ENCODE data around the gene DDIT4.

Gene DDIT4

GRCh38 chr10:72276013-72276387, 2.3 kb downstream of the DDIT4 start:
- no peak for DNase-seq (ENCODE audit: low read depth in 1 of 2, low spot score in 1 of 2)
- H3K4me3 ChIP-seq (replicated peaks; ENCODE audit: insufficient read depth, low read length) = peak overlapping the region; percentile 90; the same call in 1 of the 2 replicates

GRCh38 chr10:72276421-72277339, 3.0 kb downstream of the DDIT4 start:
- no peak overlapping the region for H3K27ac ChIP-seq (replicated peaks)
- no peaks in the 10 kb centered on the region for H3K27me3 ChIP-seq (ENCODE audit: insufficient read depth, poor library complexity, severe bottlenecking)
- H3K4me3 ChIP-seq (replicated peaks; ENCODE audit: insufficient read depth, low read length) = no peak overlapping the region
- DNase-seq (ENCODE audit: low read depth in 1 of 2, low spot score in 1 of 2) = no peak
- no peak for TF ChIP-seq POLR2AphosphoS5 (IDR thresholded peaks at IDR 0.05; ENCODE audit: low read depth)
- TF ChIP-seq REST (IDR thresholded peaks at IDR 0.05; ENCODE audit: insufficient replicate concordance, low read depth) = no peak
- no peak for TF ChIP-seq SPI1 (IDR thresholded peaks at IDR 0.05; ENCODE audit: borderline replicate concordance, low read depth)
- TF ChIP-seq CTCF (IDR thresholded peaks at IDR 0.05; ENCODE audit: insufficient read depth, low read length) = no peak
- no peak for TF ChIP-seq GABPA (IDR thresholded peaks at IDR 0.05; ENCODE audit: low read depth)

More at GRCh38 chr10:72276013-72276387, 2.3 kb downstream of the DDIT4 start:
- H3K27me3 ChIP-seq (ENCODE audit: insufficient read depth, poor library complexity, severe bottlenecking) = no peaks in the 10 kb centered on the region
- no peak overlapping the region for H3K27ac ChIP-seq (replicated peaks)
- TF ChIP-seq POLR2AphosphoS5 (IDR thresholded peaks at IDR 0.05; ENCODE audit: low read depth) (peak; percentile 57), CTCF (IDR thresholded peaks at IDR 0.05; ENCODE audit: insufficient read depth, low read length) (no peak)

- H3K27me3 ChIP-seq (ENCODE audit: insufficient read depth, poor library complexity, severe bottlenecking) = no peaks in the 10 kb centered on the region
- TF ChIP-seq REST (IDR thresholded peaks at IDR 0.05; ENCODE audit: insufficient replicate concordance, low read depth) = no peak
- H3K4me3 ChIP-seq (replicated peaks; ENCODE audit: insufficient read depth, low read length) = no peak overlapping the region
- H3K27ac ChIP-seq (replicated peaks) = no peak overlapping the region
- DNase-seq (ENCODE audit: low read depth in 1 of 2, low spot score in 1 of 2) = no peak
These were observed 3.7 kb downstream of the DDIT4 start for GRCh38 chr10:72277340-72277995.

GRCh38 chr10:72277996-72278667, 4.4 kb downstream of the DDIT4 start:
- Histone ChIP-seq H3K4me3 (replicated peaks; ENCODE audit: insufficient read depth, low read length) (no peak overlapping the region), H3K27me3 (ENCODE audit: insufficient read depth, poor library complexity, severe bottlenecking) (no peaks in the 10 kb centered on the region), H3K27ac (replicated peaks) (no peak overlapping the region)
- TF ChIP-seq REST (IDR thresholded peaks at IDR 0.05; ENCODE audit: insufficient replicate concordance, low read depth) (no peak), GABPA (IDR thresholded peaks at IDR 0.05; ENCODE audit: low read depth) (no peak), POLR2AphosphoS5 (IDR thresholded peaks at IDR 0.05; ENCODE audit: low read depth) (no peak), SPI1 (IDR thresholded peaks at IDR 0.05; ENCODE audit: borderline replicate concordance, low read depth) (no peak), CTCF (IDR thresholded peaks at IDR 0.05; ENCODE audit: insufficient read depth, low read length) (no peak)
- DNase-seq (ENCODE audit: low read depth in 1 of 2, low spot score in 1 of 2) = no peak

Measured in HL-60 (cell line).